GM19238 (cell line): ENCODE measurements around the gene OSBPL2.

Experiments
- DNase-seq: peaks from one replicate; pipeline ENCODE4 v3.0.0; 2011; ENCODE audit warnings: low spot score; ENCODE audit not compliant: insufficient read length

The OSBPL2 gene

DNA sequence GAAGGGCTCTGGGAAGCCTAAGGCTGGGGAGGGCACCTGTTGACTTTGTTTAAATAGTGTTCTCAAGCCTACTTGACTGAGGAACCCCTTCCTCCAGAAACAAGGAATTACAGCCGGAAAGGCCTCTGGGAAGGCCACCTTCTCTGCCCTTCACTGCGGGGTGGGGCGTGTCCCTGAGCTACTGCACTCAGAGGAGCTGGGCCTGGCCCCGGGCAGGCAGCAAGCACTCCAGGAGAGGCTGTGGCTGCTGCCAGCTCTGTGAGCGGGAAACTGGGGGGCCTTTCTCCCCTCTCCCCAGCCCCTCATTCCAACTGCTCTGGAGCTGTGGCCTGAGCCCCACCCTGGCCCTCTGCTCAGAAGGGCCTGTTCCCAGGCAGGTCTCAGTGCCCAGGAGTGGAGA, 4.0 kb upstream of the OSBPL2 start:
- no peak for DNase-seq

GRCh38 chr20:62235001-62235776, 3.1 kb upstream of the OSBPL2 start:
- DNase-seq = no peak

GRCh38 chr20:62235777-62236157, 2.6 kb upstream of the OSBPL2 start:
- DNase-seq = no peak

DNA sequence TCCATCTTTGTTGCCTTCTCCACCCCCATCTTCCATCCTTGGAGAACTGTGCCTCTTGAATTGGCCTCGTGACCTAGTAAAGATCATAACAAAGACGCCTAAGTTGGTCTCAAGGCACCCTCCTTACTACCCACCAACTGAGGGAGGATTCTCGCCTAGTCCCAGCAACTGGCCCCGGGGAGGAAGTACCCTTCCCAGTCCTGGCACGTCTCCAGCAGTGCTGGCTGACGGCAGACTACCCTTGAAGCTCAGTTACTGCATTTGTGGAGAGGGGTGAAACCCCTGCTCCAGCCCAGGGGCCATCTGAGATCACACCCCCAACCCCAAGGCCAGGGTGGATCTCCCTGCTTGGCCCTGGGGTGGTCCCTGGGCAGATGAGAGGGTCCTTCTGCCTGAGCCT, 2.1 kb upstream of the OSBPL2 start:
- no peak for DNase-seq

- no peak for DNase-seq
These were observed 1.4 kb upstream of the OSBPL2 start for GRCh38 chr20:62236766-62237513.

DNA sequence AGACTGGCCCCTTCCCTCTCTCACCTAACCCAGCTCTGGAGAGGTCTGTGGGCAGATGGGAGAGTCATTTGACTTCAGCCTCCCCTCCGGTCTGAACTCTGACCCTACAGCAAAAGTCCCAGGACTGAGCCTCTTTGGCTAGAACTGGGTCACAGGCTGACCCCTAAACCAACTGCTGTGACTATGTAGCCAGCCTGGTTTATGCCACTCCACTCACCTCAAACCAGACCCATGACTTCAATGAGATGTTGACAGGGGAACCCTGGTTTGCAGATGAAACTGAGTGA, 864 bp upstream of the OSBPL2 start:
- DNase-seq = no peak

GRCh38 chr20:62238569-62239277, 402 bp downstream of the OSBPL2 start:
- DNase-seq = peak; percentile 46

GRCh38 chr20:62239278-62239879, 1.1 kb downstream of the OSBPL2 start:
- DNase-seq = no peak

DNA sequence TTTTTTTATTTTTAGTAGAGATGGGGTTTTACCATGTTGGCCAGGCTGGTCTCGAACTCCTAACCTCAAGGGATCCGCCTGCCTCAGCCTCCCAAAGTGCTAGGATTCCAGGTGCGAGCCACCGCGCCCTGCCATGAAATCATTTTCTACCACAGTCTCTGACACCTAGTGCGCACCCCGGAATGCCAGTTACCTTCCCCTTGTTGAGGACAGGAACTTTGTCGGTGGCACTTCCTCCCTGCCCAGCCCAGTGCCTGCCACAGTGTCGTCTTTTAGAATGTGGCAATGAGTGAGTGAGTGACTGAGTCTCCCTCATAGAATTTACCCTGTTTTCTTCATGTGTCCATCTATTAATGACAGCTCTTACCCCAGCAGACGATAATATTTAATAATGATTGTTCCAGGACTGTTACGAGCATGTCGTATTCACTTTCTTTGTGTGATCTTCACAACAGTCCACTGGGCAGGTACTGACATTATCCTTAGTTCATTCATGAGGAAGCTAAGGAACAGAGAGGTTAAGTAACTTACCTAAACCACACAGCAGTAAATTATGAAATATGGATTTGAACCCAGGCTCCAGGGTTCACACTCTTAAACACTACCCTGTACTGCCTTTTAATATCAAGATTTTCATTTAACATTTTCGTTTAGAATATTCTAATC, 1.8 kb downstream of the OSBPL2 start:
- DNase-seq = no peak

- no peak for DNase-seq
These were observed 3.2 kb downstream of the OSBPL2 start for GRCh38 chr20:62241506-62241905.

- no peak for DNase-seq
These were observed 3.9 kb downstream of the OSBPL2 start for GRCh38 chr20:62242176-62242575.

DNA sequence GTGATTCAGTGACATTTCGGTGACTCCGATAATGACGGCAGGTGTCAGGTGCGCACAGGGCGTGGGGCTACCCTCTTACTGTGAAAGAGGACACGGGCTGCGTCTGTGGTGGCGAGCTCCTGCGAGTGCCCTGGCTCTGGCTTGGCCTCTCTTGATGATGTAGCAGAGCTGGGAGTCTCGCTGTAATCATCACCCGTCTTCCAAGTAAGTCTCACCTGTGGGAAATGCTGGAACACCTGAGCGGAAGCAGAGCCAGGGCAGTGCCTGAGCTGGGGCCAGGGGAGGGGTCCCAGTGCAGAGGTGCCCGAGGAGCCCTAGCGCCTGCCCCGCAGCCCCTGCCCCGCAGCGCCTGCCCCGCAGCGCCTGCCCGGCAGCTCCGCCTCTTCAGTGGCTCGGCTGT, 4.8 kb downstream of the OSBPL2 start:
- no peak for DNase-seq

- no peak for DNase-seq
These were observed 5.7 kb downstream of the OSBPL2 start for GRCh38 chr20:62243906-62244515.

GRCh38 chr20:62244644-62245108, 6.4 kb downstream of the OSBPL2 start:
- no peak for DNase-seq

DNA sequence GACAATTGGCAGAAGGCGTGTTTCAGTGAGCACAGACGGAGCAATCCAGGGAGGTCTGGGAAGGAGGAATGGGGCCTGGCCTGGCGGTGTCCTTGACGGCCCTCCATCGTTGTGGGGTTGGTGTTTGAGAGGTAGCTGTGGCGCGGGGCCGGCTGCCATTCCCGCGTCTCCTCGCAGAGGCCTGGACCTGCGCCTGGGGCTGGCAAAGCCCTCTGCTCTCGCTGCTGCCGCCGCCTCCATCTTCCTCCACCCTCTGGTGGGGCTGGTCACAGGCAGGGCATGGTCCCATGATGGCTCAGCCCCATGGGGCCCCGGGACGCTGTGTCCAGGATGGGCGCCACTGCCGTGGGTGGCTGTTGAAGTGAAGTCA, 7.6 kb downstream of the OSBPL2 start:
- no peak for DNase-seq

- DNase-seq = no peak
These were observed 8.1 kb downstream of the OSBPL2 start for GRCh38 chr20:62246431-62246830.

DNA sequence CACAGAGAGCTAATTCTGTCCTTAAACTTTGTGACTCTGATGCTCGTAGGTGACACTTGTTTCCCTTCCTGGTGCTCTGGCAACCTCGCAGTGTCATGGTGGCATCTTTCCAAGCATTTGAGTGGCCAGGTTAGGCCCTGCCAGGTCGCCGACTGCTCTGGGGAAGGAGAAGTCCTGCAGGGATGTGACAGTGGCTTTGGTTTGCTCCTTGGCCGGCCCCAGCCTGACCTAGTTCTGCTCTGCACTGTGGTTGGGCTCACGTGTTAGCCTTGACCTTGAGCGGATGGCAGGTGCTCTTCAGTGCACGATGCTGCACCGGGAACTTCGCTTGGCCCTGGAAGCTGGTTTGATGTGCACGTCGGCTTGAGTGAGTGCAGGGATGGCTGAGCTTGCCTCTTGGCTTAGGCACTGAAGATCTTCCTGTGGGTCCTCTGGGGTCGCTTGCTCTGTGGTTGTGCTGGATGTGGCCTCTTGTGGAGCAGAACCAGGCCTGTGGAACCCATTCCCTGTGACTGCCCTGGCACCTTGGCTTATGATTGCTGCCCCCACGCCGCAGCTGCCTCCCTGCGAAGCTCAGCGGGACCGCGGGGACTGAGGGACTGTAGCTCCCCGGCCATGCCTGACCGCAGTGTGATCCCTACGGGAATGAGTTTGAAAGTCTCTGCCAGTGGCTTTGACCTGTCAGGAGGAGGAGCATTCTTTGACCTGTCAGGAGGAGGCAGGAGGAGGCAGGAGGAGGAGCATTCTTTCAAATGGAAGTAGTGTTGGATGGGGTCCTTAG, 8.7 kb downstream of the OSBPL2 start:
- DNase-seq = no peak

DNA sequence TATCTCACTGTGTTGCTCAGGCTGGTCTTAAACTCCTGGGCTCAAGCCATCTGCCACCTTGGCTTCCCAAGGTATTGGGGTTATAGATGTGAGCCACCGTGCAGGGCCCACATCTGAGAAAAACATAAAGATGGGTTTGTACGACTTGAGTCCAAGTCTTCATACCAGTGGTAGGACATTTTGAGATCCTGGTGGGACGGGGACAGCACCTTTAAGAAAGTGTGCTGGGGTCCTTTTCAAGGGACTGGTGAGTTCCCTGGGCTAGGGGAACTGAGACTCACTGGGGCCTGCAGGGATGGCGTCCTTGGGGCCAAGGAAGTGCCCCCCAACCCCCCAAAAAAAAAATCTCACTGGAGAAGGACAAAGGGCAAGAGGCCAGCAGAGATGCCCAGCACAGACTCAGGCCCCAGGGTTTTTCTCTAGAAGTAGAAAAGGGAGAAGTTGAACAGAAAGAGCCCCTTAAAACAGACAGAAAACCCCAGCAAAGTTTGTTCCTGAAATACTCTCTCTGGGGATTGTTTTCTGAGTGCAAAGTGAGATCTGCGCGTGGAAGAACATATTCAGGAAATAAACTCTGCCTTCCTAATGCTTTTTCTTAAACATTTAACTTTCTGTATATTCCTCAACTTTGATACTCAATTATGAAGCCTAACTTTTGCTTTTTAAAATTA, 10.7 kb downstream of the OSBPL2 start:
- no peak for DNase-seq

DNA sequence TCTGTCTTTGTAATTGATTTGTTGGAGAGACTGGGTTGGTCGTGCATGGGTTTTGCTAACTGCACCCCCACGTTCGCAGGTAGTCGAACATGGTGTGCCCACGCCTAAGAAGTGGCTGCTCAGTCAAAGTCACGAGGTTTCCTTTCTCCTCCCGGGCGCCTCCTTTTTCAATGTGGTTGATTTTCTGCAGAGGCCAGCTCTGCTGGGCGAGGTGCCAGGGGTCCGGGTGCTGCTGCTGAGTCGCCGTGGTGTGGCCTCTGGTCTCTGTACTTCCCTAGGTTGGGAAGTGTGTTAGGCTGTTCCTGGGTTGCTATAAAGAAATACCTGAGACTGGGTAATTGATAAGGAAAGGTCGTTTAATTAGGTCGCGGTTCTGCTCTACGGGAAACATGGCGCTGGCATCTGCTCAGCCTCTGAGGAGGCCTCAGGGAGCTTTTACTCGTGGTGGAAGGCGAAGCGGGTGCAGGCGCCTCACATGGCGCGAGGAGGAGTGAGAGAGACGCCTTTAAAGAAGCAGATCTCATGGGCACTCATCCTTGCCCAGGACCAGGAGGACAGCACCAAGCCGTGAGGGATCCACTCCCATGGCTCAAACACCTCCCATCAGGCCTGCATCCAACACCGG, 14.1 kb downstream of the OSBPL2 start:
- DNase-seq = no peak
